H1 (cell line): ENCODE measurements around the gene NPHP3. TPM values are rescaled to one million over a fixed set of nuclear protein-coding genes. Genes with fewer than 3 reads are reported as not detected.

Experiments used
- CTCF ChIA-PET: fragments of 300-600 bp; sonication (Branson Sonifier 250); formaldehyde crosslinking; loops from one replicate; lab custom pipeline; 2021; ENCODE audit not compliant: partially characterized antibody; lab: Charles Lee
- POLR2A ChIA-PET: fragments of 300-600 bp; sonication (Branson Sonifier 250); formaldehyde crosslinking; loops from one replicate; lab custom pipeline; 2021; ENCODE audit warnings: inconsistent platforms; ENCODE audit not compliant: partially characterized antibody; lab: Charles Lee
- DNase-seq, 2 experiments: peaks; one replicate each; pipeline versions ENCODE4 v3.0.0 to v3.0.0-alpha.2; 2010 to 2022; ENCODE audit warnings: low spot score in 2 of 2, low read depth in 1 of 2, mixed read lengths in 1 of 2
- FAIRE-seq: peaks from 2 replicates; lab custom pipeline; 2011; peaks lifted over from hg19 to GRCh38; lab: Jason Lieb, UNC
- H2AFZ ChIP-seq: 2 replicates; pipeline ENCODE4 v1.8.1; 2012; ENCODE audit warnings: low read length, inconsistent platforms
- H2AK5ac ChIP-seq: 2 replicates; pipeline ENCODE4 v1.6.1; 2013; ENCODE audit warnings: low read depth, low read length
- H2BK120ac ChIP-seq: replicated peaks from 2 replicates; pipeline ENCODE3; 2013; ENCODE audit warnings: low read depth, low read length, inconsistent platforms
- H2BK12ac ChIP-seq: 2 replicates; pipeline ENCODE4 v1.6.1; 2013; ENCODE audit warnings: low read depth, low read length
- H2BK15ac ChIP-seq: 2 replicates; pipeline ENCODE4 v1.6.1; 2013; ENCODE audit warnings: low read length
- H2BK20ac ChIP-seq: 2 replicates; pipeline ENCODE4 v1.6.1; 2013; ENCODE audit warnings: low read length
- H2BK5ac ChIP-seq: 2 replicates; pipeline ENCODE4 v1.6.1; 2013; ENCODE audit warnings: low read depth, low read length
- H3K14ac ChIP-seq: 2 replicates; pipeline ENCODE4 v1.6.1; 2013; ENCODE audit warnings: inconsistent platforms; ENCODE audit not compliant: insufficient read length
- H3K18ac ChIP-seq: 2 replicates; pipeline ENCODE4 v1.6.1; 2013; ENCODE audit warnings: low read length; ENCODE audit errors: extremely low read depth
- H3K23ac ChIP-seq: 2 replicates; pipeline ENCODE4 v1.6.1; 2013; ENCODE audit warnings: inconsistent platforms; ENCODE audit not compliant: insufficient read length
- H3K23me2 ChIP-seq: 2 replicates; pipeline ENCODE4 v1.6.1; 2013; ENCODE audit warnings: low read depth, low read length
- H3K27ac ChIP-seq: 2 replicates; pipeline ENCODE4 v1.6.1; 2011; ENCODE audit warnings: low read depth, low read length, inconsistent platforms
- H3K27me3 ChIP-seq, 4 experiments: replicated peaks in 1 of 4; 1 replicate in 1 of 4; 2 replicates in 3 of 4; pipeline versions ENCODE4 v1.6.1 to v1.8.1; 2011 to 2013; ENCODE audit warnings: low read length in 3 of 4, mild to moderate bottlenecking in 3 of 4, inconsistent platforms in 2 of 4, mixed read lengths in 2 of 4, moderate library complexity in 1 of 4; ENCODE audit not compliant: control insufficient read depth in 3 of 4, insufficient read depth in 3 of 4; ENCODE audit errors: extremely low read depth in 1 of 4
- H3K36me3 ChIP-seq, 4 experiments: 2 replicates each; pipeline versions ENCODE4 v1.6.1 to v1.8.1; 2011 to 2013; ENCODE audit warnings: mild to moderate bottlenecking in 4 of 4, low read length in 3 of 4, moderate library complexity in 2 of 4, control low read depth in 1 of 4, inconsistent platforms in 1 of 4; ENCODE audit not compliant: insufficient read depth in 4 of 4, control insufficient read depth in 2 of 4
- H3K4ac ChIP-seq: replicated peaks from 2 replicates; pipeline ENCODE3; 2013; ENCODE audit warnings: low read length, low read depth, mixed read lengths, inconsistent platforms; ENCODE audit not compliant: insufficient read length
- H3K4me1 ChIP-seq, 4 experiments: replicated peaks in 1 of 4; 1 replicate in 1 of 4; 2 replicates in 3 of 4; pipeline versions ENCODE4 v1.6.1 to v1.8.1; 2011 to 2013; ENCODE audit warnings: low read length in 3 of 4, inconsistent platforms in 2 of 4, mixed read lengths in 1 of 4; ENCODE audit not compliant: insufficient read depth in 4 of 4, control insufficient read depth in 3 of 4
- H3K4me2 ChIP-seq, 2 experiments: 2 replicates each; pipeline versions ENCODE4 v1.6.1 to v1.8.1; 2011 to 2013; ENCODE audit warnings: low read depth in 2 of 2, low read length in 2 of 2, control low read depth in 1 of 2, inconsistent platforms in 1 of 2, mild to moderate bottlenecking in 1 of 2; ENCODE audit not compliant: insufficient read depth in 1 of 2
- H3K4me3 ChIP-seq, 4 experiments: fragments of 200-600, 300-600 bp in 1 of 4; sonication (generic), shearing (Covaris generic), sonication (Bioruptor Twin) in 1 of 4; 2 replicates each; pipeline versions ENCODE4 v1.5.1 to v1.8.1; 2011 to 2016; ENCODE audit warnings: low read length in 4 of 4, low read depth in 3 of 4, control low read depth in 2 of 4, inconsistent platforms in 2 of 4, mild to moderate bottlenecking in 2 of 4, mixed read lengths in 1 of 4, moderate library complexity in 1 of 4; ENCODE audit not compliant: insufficient read depth in 2 of 4; ENCODE audit errors: extremely low read depth in 1 of 4
- H3K56ac ChIP-seq: replicated peaks from 2 replicates; pipeline ENCODE3; 2013; ENCODE audit warnings: low read depth, mild to moderate bottlenecking, mixed read lengths, low read length, inconsistent platforms; ENCODE audit not compliant: insufficient read length
- H3K79me1 ChIP-seq: 2 replicates; pipeline ENCODE4 v1.6.1; 2013; ENCODE audit warnings: low read depth, low read length, control low read depth
- H3K79me2 ChIP-seq, 2 experiments: 2 replicates each; pipeline versions ENCODE4 v1.6.1 to v1.8.1; 2012 to 2013; ENCODE audit warnings: low read length in 2 of 2, mild to moderate bottlenecking in 2 of 2, inconsistent platforms in 1 of 2; ENCODE audit not compliant: insufficient read depth in 2 of 2, control insufficient read depth in 1 of 2
- H3K9ac ChIP-seq, 4 experiments: replicated peaks in 1 of 4; 1 replicate in 1 of 4; 2 replicates in 3 of 4; pipeline versions ENCODE4 v1.6.1 to v1.8.1; 2011 to 2013; ENCODE audit warnings: low read depth in 3 of 4, low read length in 3 of 4, control low read depth in 2 of 4, mild to moderate bottlenecking in 2 of 4, moderate library complexity in 2 of 4, inconsistent platforms in 1 of 4; ENCODE audit errors: extremely low read depth in 1 of 4
- H3K9me3 ChIP-seq, 2 experiments: 2 replicates each; pipeline versions ENCODE4 v1.6.1 to v1.8.1; 2012 to 2013; ENCODE audit warnings: mild to moderate bottlenecking in 2 of 2, moderate library complexity in 2 of 2, control low read depth in 1 of 2, inconsistent platforms in 1 of 2, low read depth in 1 of 2, low read length in 1 of 2, mixed read lengths in 1 of 2; ENCODE audit not compliant: insufficient read depth in 2 of 2
- H4K20me1 ChIP-seq, 2 experiments: replicated peaks in 1 of 2; 2 replicates each; pipeline versions ENCODE3 to v1.8.1; 2011 to 2013; ENCODE audit warnings: inconsistent platforms in 2 of 2, low read length in 2 of 2, mild to moderate bottlenecking in 1 of 2; ENCODE audit not compliant: insufficient read depth in 2 of 2, control insufficient read depth in 1 of 2
- H4K5ac ChIP-seq: 2 replicates; pipeline ENCODE4 v1.6.1; 2013; ENCODE audit warnings: low read length, low read depth, mixed read lengths, inconsistent platforms; ENCODE audit not compliant: insufficient read length
- H4K8ac ChIP-seq: 2 replicates; pipeline ENCODE4 v1.8.0; 2013; ENCODE audit warnings: mild to moderate bottlenecking, moderate library complexity, low read length, inconsistent platforms; ENCODE audit not compliant: insufficient read depth; ENCODE audit errors: extremely low read depth
- H4K91ac ChIP-seq: replicated peaks from 2 replicates; pipeline ENCODE3; 2013; ENCODE audit warnings: low read length, mixed read lengths, inconsistent platforms; ENCODE audit not compliant: insufficient read length
- ASH2L ChIP-seq: fragments of 200-600, 300-600 bp; sonication (generic); IDR thresholded peaks from one replicate; pipeline ENCODE4 v1.7.1; 2017; ENCODE audit warnings: low read length
- CTCF ChIP-seq, 3 experiments: IDR thresholded peaks; 1 replicate in 2 of 3; 2 replicates in 1 of 3; pipeline versions ENCODE4 v1.5.1 to v1.6.1; 2011; ENCODE audit warnings: low read length in 3 of 3, mild to moderate bottlenecking in 3 of 3, inconsistent platforms in 2 of 3, low read depth in 1 of 3, moderate library complexity in 1 of 3; ENCODE audit not compliant: insufficient read depth in 1 of 3; ENCODE audit errors: control extremely low read depth in 1 of 3
- KDM4A ChIP-seq: IDR thresholded peaks from one replicate; pipeline ENCODE4 v1.7.1; 2012; ENCODE audit warnings: low read depth, mild to moderate bottlenecking, moderate library complexity, low read length, inconsistent platforms; ENCODE audit not compliant: severe bottlenecking
- MAFK ChIP-seq: IDR thresholded peaks from 2 replicates; pipeline ENCODE4 v1.6.1; 2012; ENCODE audit warnings: low read depth, mild to moderate bottlenecking, improper control_type of control experiment, low read length
- RAD21 ChIP-seq, 2 experiments: IDR thresholded peaks in 1 of 2; conservative IDR thresholded peaks in 1 of 2; 2 replicates each; pipeline ENCODE4 v1.6.1; 2011; ENCODE audit warnings: low read depth in 2 of 2, low read length in 2 of 2, improper control_type of control experiment in 1 of 2, inconsistent platforms in 1 of 2, mild to moderate bottlenecking in 1 of 2, moderate library complexity in 1 of 2
- RBBP5 ChIP-seq: IDR thresholded peaks from 2 replicates; pipeline ENCODE4 v1.7.1; 2012; ENCODE audit warnings: low read depth, mild to moderate bottlenecking, inconsistent platforms, low read length, moderate library complexity, borderline replicate concordance
- RXRA ChIP-seq: IDR thresholded peaks from 2 replicates; pipeline ENCODE4 v1.6.1; 2011; ENCODE audit warnings: low read depth, mild to moderate bottlenecking, low read length, moderate library complexity; ENCODE audit not compliant: insufficient read depth
- SP4 ChIP-seq: IDR thresholded peaks from 2 replicates; pipeline ENCODE4 v1.6.1; 2012; ENCODE audit warnings: low read length, inconsistent platforms
- TAF1 ChIP-seq: IDR thresholded peaks from 2 replicates; pipeline ENCODE4 v1.6.1; 2011; ENCODE audit warnings: mild to moderate bottlenecking, low read depth, low read length
- WGBS, 2 experiments: shearing (Covaris generic) in 1 of 2; methylation state at CpG; one replicate each; pipeline versions ENCODE4 v1.1.6 to v1.1.7; 2013 to 2015; ENCODE audit warnings: low lambda C conversion rate in 2 of 2, mixed read lengths in 2 of 2, inconsistent platforms in 1 of 2, low coverage in 1 of 2, missing lambda C conversion rate in 1 of 2; ENCODE audit not compliant: insufficient replicate concordance in 2 of 2, insufficient coverage in 1 of 2, insufficient read length in 1 of 2; ENCODE audit errors: extremely low coverage in 1 of 2, missing lambda C conversion rate in 1 of 2; 5-methylcytosine and 5-hydroxymethylcytosine counted together
- polyA plus RNA-seq, 7 experiments: library from polyadenylated mRNA; depleted of rRNA in 3 of 7; stranded (reverse) in 5 of 7; unstranded in 2 of 7; fragments of >200 nt in 5 of 7; fragments of 200-250 nt in 2 of 7; gene quantifications; 1 replicate in 5 of 7; 2 replicates in 1 of 7; 4 replicates in 1 of 7; pipeline versions ENCODE4 v1.2.1 to v1.2.3, GENCODE V29; 2011 to 2013; ENCODE audit warnings: missing spikeins in 2 of 7, mixed read lengths in 2 of 7
- total RNA-seq: library from RNA; stranded (reverse); fragmentation: NEBNext Ultra II Directional; extraction: Animal tissue kit (Norgen Biotek cat#: 25700); gene quantifications from 2 replicates; pipeline ENCODE4 v1.2.1, GENCODE V29; 2021

NPHP3 gene
- total and polyA plus RNA-seq, 2 of the 8 experiments (the other 6 are each of a cell fraction or from before 2014, with no cell fraction given), result 6.8 to 14.8 TPM

GRCh38 chr3:132721479-132722164 is 587 bp downstream of the NPHP3 start:
- Histone ChIP-seq H3K23ac (no peak overlapping the region), H3K4me1 (peaks cover 0 to 2% (median 0%) of the 10 kb centered on the region in 4 experiments; a peak in 1 of 7 replicates), H4K5ac (no peak overlapping the region), H2AFZ (no peak overlapping the region), H4K8ac (peak overlapping the region; percentile 86; the same call in 1 of the 2 replicates), H3K14ac (no peak overlapping the region), H3K27me3 (no peaks in the 10 kb centered on the region), H2BK12ac (no peak overlapping the region), H3K79me1 (no peaks in the 10 kb centered on the region), H2AK5ac (no peak overlapping the region), H3K4me2 (peak overlapping the region; percentile 54 to 64), H3K4me3 (peak overlapping the region; percentile 60 to 89 (median 78)), H2BK5ac (peak overlapping the region; percentile 69; the same call in 1 of the 2 replicates), H2BK15ac (no peak overlapping the region), H2BK120ac (no peak overlapping the region), H3K23me2 (no peaks in the 10 kb centered on the region), H3K9me3 (no peaks in the 10 kb centered on the region), H3K4ac (peak overlapping the region; percentile 69), H3K9ac (peak overlapping the region; percentile 68 to 83 (median 70)), H3K56ac (no peak overlapping the region), H4K91ac (no peak overlapping the region), H3K27ac (peak overlapping the region; percentile 75; the same call in 1 of the 2 replicates), H3K36me3 (peaks cover 0 to 15% (median 9%) of the 10 kb centered on the region in 4 experiments; a peak in 4 of 8 replicates), H3K18ac (peak overlapping the region; percentile 65), H3K79me2 (peaks cover 0 to 7% of the 10 kb centered on the region in 2 experiments; a peak in 1 of 4 replicates), H2BK20ac (no peak overlapping the region), H4K20me1 (no peaks in the 10 kb centered on the region)
- ChIA-PET CTCF (interaction anchor here (0.9 to 1.0 kb wide), 2 partner anchors 78 to 853 kb away, joined by 3 read pairs; no protein-coding TSS in a partner anchor), POLR2A (no interaction called here)
- 20% methylated on average over 26 of the region's 47 CpGs; no CpG with 5 or more reads in 1 of the 2 experiments for WGBS, 2 experiments
- no peak for FAIRE-seq
- DNase-seq, result peak in 1 of 2 experiments; percentile 78
- peak; percentile 90 for TF ChIP-seq ASH2L
- peak in 2 of 3 experiments; percentile 32 to 34; a peak in 2 of 4 replicates for TF ChIP-seq CTCF (IDR thresholded peaks at IDR 0.05; ENCODE audit: control extremely low read depth in 1 of 3, insufficient read depth in 1 of 3, low read depth in 1 of 3, low read length in 3 of 3)
- 0 out of 4 replicates have a peak, but pooled peaks of 1 of the 2 experiments have one; percentile 1 for TF ChIP-seq RAD21 (IDR thresholded peaks at IDR 0.05 in 1 of 2, conservative IDR thresholded peaks at IDR 0.05 in 1 of 2; ENCODE audit: low read depth in 2 of 2, low read length in 2 of 2)
- no peak for TF ChIP-seq SP4
- peak; percentile 93; the same call in 1 of the 2 replicates for TF ChIP-seq RBBP5
- peak; percentile 33 for TF ChIP-seq TAF1
- no peak for TF ChIP-seq RXRA
- no peak for TF ChIP-seq MAFK
- TF ChIP-seq KDM4A, result peak; percentile 95
